GM12878 (cell line): Measurements from ENCODE around the gene ARHGAP6.

Source experiments
- CTCF ChIP-seq, 3 experiments: IDR thresholded peaks in 2 of 3; conservative IDR thresholded peaks in 1 of 3; 2 replicates each; pipeline ENCODE4 v1.5.1; 2011; ENCODE audit warnings: low read depth in 3 of 3, low read length in 3 of 3, mild to moderate bottlenecking in 3 of 3, control low read depth in 2 of 3, moderate library complexity in 2 of 3, inconsistent platforms in 1 of 3, mixed read lengths in 1 of 3; ENCODE audit not compliant: control insufficient read depth in 2 of 3, insufficient read depth in 1 of 3; ENCODE audit errors: extremely low read depth in 1 of 3
- ETV6 ChIP-seq, 2 experiments: fragments of 450-650 bp in 1 of 2; IDR thresholded peaks in 1 of 2; conservative IDR thresholded peaks in 1 of 2; 2 replicates each; pipeline ENCODE4 v1.6.1; 2014; ENCODE audit warnings: antibody characterized with exemption in 1 of 2, borderline replicate concordance in 1 of 2, low read depth in 1 of 2, mild to moderate bottlenecking in 1 of 2, moderate library complexity in 1 of 2
- MYC ChIP-seq: IDR thresholded peaks from 2 replicates; pipeline ENCODE4 v1.6.1; 2011; ENCODE audit warnings: mild to moderate bottlenecking, low read length, moderate library complexity, inconsistent platforms; ENCODE audit not compliant: insufficient read depth, insufficient replicate concordance, insufficient read length, severe bottlenecking
- POLR2A ChIP-seq: IDR thresholded peaks from 2 replicates; pipeline ENCODE4 v1.6.1; 2011; ENCODE audit warnings: low read depth, mild to moderate bottlenecking, low read length
- POLR2AphosphoS5 ChIP-seq: IDR thresholded peaks from 2 replicates; pipeline ENCODE4 v1.6.1; 2011; ENCODE audit warnings: mild to moderate bottlenecking, low read length, inconsistent platforms
- SPI1 ChIP-seq: IDR thresholded peaks from 2 replicates; pipeline ENCODE4 v1.6.1; 2011; ENCODE audit warnings: low read depth, mild to moderate bottlenecking, low read length, moderate library complexity, borderline replicate concordance; ENCODE audit not compliant: insufficient read depth
- SUZ12 ChIP-seq: fragments of 200-600 bp; sonication (generic); IDR thresholded peaks from one replicate; pipeline ENCODE4 v1.6.1; 2018; ENCODE audit warnings: antibody characterized with exemption, mild to moderate bottlenecking; ENCODE audit not compliant: unreplicated experiment
- ZNF687 ChIP-seq: fragments of 450-650 bp; IDR thresholded peaks from 2 replicates; pipeline ENCODE4 v1.6.1; 2017; ENCODE audit warnings: mild to moderate bottlenecking, moderate library complexity
- TF ChIP-seq, protein P1 (sequence below): IDR thresholded peaks from 2 replicates; pipeline ENCODE4 v1.6.1; 2012; ENCODE audit warnings: low read depth, low read length, improper control_type of control experiment

DNA sequence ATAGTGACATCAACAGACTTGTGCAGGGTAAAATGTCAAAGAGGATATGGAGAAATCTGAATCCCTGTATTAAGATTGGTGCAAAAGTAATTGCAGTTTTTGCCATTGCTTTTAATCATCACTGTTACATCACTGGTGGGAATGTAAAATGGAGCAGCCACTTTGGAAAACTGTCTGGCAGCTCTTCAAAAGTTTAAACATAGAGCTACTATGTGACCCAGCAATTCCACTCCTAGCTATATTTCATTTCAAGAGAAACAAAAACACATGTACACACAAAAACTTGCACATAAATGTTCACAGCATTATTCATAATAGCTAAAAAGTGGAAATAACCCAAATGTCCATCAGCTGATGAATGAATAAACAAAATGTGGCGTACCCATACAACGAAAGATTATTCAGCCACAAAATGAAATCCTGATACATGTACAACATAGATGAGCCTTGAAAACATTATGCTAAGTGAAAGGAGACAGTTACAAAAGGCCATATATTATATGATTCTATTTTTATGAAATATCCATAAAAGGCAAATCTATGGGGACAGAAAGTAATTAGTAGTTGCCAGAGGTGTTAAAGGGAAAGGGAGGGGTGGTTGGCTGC lies 266.1 kb downstream of the ARHGAP6 start:
- TF ChIP-seq CTCF (IDR thresholded peaks at IDR 0.05 in 2 of 3, conservative IDR thresholded peaks at IDR 0.05 in 1 of 3; ENCODE audit: control insufficient read depth in 2 of 3, extremely low read depth in 1 of 3, insufficient read depth in 1 of 3, low read depth in 3 of 3, low read length in 3 of 3) (no peak), POLR2AphosphoS5 (no peak), SUZ12 (no peak), ZNF687 (no peak), ETV6 (conservative IDR thresholded peaks at IDR 0.05 in 1 of 2, IDR thresholded peaks at IDR 0.05 in 1 of 2; ENCODE audit: borderline replicate concordance in 1 of 2, low read depth in 1 of 2) (no peak), MYC (no peak), POLR2A (no peak), SPI1 (no peak)
- TF ChIP-seq, protein P1, sequence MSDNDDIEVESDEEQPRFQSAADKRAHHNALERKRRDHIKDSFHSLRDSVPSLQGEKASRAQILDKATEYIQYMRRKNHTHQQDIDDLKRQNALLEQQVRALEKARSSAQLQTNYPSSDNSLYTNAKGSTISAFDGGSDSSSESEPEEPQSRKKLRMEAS, result no peak
